Stomach (tissue), 9 donors: Measurements from ENCODE around the gene NRP2. TPM values are rescaled to one million over a fixed set of nuclear protein-coding genes. Genes with fewer than 3 reads are reported as not detected.

Experiments
- DNase-seq, 2 donors: peaks; one replicate each; pipeline versions ENCODE4 v3.0.0 to v3.0.0-alpha.2; 2013 to 2019
- H3K27ac ChIP-seq, 5 donors: fragments of 200-600 bp in 4 of 5; sonication (generic) in 4 of 5; one replicate each; pipeline ENCODE4 v1.5.1; 2013 to 2019; ENCODE audit warnings: mild to moderate bottlenecking in 1 of 5, moderate library complexity in 1 of 5
- H3K27me3 ChIP-seq, 3 donors: fragments of 200-600 bp; sonication (generic); one replicate each; pipeline ENCODE4 v1.5.1; 2017 to 2019; ENCODE audit warnings: mixed run types in 1 of 3
- H3K36me3 ChIP-seq, 4 donors: fragments of 200-600 bp; sonication (generic); 1 replicate in 3 of 4; 2 replicates in 1 of 4; pipeline ENCODE4 v1.5.1; 2016 to 2019
- H3K4me1 ChIP-seq, 4 donors: fragments of 200-600 bp; sonication (generic); one replicate each; pipeline ENCODE4 v1.5.1; 2016 to 2019
- H3K4me3 ChIP-seq, 4 donors: fragments of 200-600 bp; sonication (generic) in 3 of 4; one replicate each; pipeline ENCODE4 v1.5.1; 2016 to 2019; ENCODE audit warnings: mild to moderate bottlenecking in 1 of 4
- H3K9me3 ChIP-seq, 4 donors: fragments of 200-600 bp; sonication (generic); one replicate each; pipeline ENCODE4 v1.5.1; 2016 to 2019
- CTCF ChIP-seq, 7 experiments: fragments of 450-650 bp in 4 of 7; fragments of 200-600 bp in 3 of 7; sonication (generic) in 3 of 7; IDR thresholded peaks; one replicate each; pipeline ENCODE4 v1.5.1; 2016 to 2019; ENCODE audit warnings: antibody characterized with exemption in 7 of 7, control low read depth in 2 of 7, mild to moderate bottlenecking in 1 of 7
- EP300 ChIP-seq: sonication (generic); formaldehyde crosslinking; IDR thresholded peaks from one replicate; pipeline ENCODE4 v1.6.1; 2017; ENCODE audit warnings: antibody characterized with exemption
- POLR2A ChIP-seq, 4 donors: fragments of 450-650 bp; IDR thresholded peaks; one replicate each; pipeline ENCODE4 v1.6.1; 2016; ENCODE audit warnings: antibody characterized with exemption in 4 of 4, control low read depth in 2 of 4, mild to moderate bottlenecking in 1 of 4, moderate library complexity in 1 of 4
- POLR2AphosphoS5 ChIP-seq, 3 donors: sonication (generic); formaldehyde crosslinking; IDR thresholded peaks; one replicate each; pipeline ENCODE4 v1.6.1; 2016; ENCODE audit warnings: antibody characterized with exemption in 3 of 3
- WGBS, 5 donors: extraction: QIAGEN DNeasy Blood & Tissue Kit in 3 of 5; methylation state at CpG; one replicate each; pipeline versions ENCODE4 v1.1.5 to v1.1.7; 2013 to 2018; 5-methylcytosine and 5-hydroxymethylcytosine counted together
- intact Hi-C: fragments of 100-400 bp; cut with DNase I; formaldehyde crosslinking; loops from one replicate; pipeline ENCODE4 v1.15.1; 2023; ENCODE audit warnings: low total_unique reads
- polyA plus RNA-seq, 3 donors: library from polyadenylated mRNA; stranded (reverse); fragments of 200-250 nt; gene quantifications; one replicate each; pipeline ENCODE4 v1.2.3, GENCODE V29; 2013
- total RNA-seq, 5 donors: library from RNA; depleted of rRNA; stranded (reverse); fragments of >200 nt; gene quantifications; one replicate each; pipeline versions ENCODE4 v1.1.0 to v1.2.3, GENCODE V29; 2014 to 2016
- donor health status: healthy with polysubstance abuse.
- donor health status: Bipolar disorder and iron deficiency.
- donor health status: healthy.

Gene NRP2
- total and polyA plus RNA-seq, 8 donors: 0.92 to 166 (median 31.6) TPM

DNA sequence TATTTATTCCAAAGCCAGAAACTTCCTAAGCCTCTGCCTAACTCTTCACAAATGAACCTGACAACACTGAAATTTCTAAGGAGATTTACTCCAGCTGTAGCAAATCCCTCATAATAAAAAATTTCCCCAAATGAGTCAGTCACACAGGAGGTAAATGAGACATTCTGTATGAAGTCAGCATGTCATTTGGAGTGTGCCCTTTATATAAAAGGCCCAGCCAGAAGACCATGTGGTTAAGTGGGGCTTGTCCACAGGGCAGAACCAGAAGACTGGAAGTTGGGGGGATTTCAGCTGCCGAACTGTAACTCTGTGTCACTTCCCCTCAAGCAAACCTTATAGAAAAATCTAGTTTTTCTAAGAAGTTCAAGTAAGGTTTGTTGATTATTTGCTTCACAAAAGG, 30.2 kb downstream of the NRP2 start:
- 0 to 82% (median 46%) methylated on average over 1 of the region's 1 CpG for WGBS, 5 donors
- no peak for DNase-seq
- Histone ChIP-seq H3K9me3 (no peaks in the 10 kb centered on the region), H3K27me3 (no peaks in the 10 kb centered on the region), H3K4me3 (no peak overlapping the region), H3K36me3 (no peaks in the 10 kb centered on the region), H3K27ac (peak overlapping the region in 4 of 5 donors; percentile 35 to 87 (median 58)), H3K4me1 (peaks cover 12 to 82% (median 45%) of the 10 kb centered on the region in 4 donors)
- intact Hi-C loops: no loop called here
- no peak for TF ChIP-seq POLR2A (IDR thresholded peaks at IDR 0.05)
- TF ChIP-seq CTCF (IDR thresholded peaks at IDR 0.05): no peak
- peak in 1 of 3 donors; percentile 8 for TF ChIP-seq POLR2AphosphoS5 (IDR thresholded peaks at IDR 0.05)
- no peak for TF ChIP-seq EP300

GRCh38 chr2:205713086-205713485, 30.8 kb downstream of the NRP2 start:
- Histone ChIP-seq H3K36me3 (no peaks in the 10 kb centered on the region), H3K9me3 (no peaks in the 10 kb centered on the region), H3K4me3 (no peak overlapping the region), H3K27ac (peak overlapping the region in 4 of 5 donors; percentile 35 to 87 (median 58)), H3K4me1 (peaks cover 6 to 82% (median 44%) of the 10 kb centered on the region in 4 donors), H3K27me3 (no peaks in the 10 kb centered on the region)
- TF ChIP-seq EP300 (no peak), POLR2AphosphoS5 (IDR thresholded peaks at IDR 0.05) (no peak), POLR2A (IDR thresholded peaks at IDR 0.05) (no peak), CTCF (IDR thresholded peaks at IDR 0.05) (no peak)
- 9 to 45% (median 38%) methylated on average over 1 of the region's 1 CpG for WGBS, 5 donors
- intact Hi-C loops: no loop called here
- no peak for DNase-seq

DNA sequence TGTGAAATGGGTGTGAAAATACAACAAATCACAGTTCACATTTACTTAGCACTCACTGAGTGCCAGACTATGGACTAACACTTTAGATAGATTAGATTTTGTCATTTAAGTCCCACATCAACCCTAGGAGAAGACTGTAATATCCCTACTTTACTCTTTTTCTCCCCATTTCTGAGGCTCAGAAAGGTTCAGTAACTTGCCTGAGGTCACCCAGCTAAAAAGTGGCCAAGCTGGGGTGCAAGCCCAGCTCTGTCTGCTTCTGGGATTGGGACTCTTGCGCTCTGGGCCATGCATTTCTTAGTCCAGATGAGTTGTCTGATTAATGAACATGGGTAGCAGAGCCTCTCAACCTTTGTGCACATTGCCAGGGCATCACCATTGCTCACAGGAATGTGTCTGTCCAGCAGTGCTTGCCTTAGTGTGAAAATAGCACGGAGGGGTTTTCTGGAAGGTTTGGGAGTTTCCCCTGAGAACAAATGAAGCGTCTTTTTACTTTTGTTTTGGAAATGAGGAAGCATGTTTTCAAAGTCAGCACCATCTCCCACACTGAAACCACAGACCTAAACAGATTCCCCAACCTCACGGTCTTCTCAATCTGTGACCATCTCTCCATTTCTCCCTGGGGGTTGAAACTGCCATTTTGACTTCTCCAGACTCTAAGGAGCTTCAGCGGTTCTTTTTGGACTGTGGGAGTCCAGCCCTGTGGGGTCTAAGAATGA, 31.9 kb downstream of the NRP2 start:
- no peaks in the 10 kb centered on the region for H3K9me3 ChIP-seq
- H3K4me1 ChIP-seq: peaks cover 0 to 82% (median 43%) of the 10 kb centered on the region in 4 donors
- H3K27me3 ChIP-seq: no peaks in the 10 kb centered on the region
- H3K27ac ChIP-seq: peak overlapping the region in 4 of 5 donors; percentile 12 to 87 (median 72)
- TF ChIP-seq CTCF (IDR thresholded peaks at IDR 0.05) (no peak), EP300 (no peak), POLR2AphosphoS5 (IDR thresholded peaks at IDR 0.05) (no peak), POLR2A (IDR thresholded peaks at IDR 0.05) (no peak)
- H3K4me3 ChIP-seq: no peak overlapping the region
- intact Hi-C loops: no loop called here
- 39 to 67% (median 61%) methylated on average over 5 of the region's 5 CpGs for WGBS, 5 donors
- H3K36me3 ChIP-seq: no peaks in the 10 kb centered on the region
- DNase-seq: no peak

DNA sequence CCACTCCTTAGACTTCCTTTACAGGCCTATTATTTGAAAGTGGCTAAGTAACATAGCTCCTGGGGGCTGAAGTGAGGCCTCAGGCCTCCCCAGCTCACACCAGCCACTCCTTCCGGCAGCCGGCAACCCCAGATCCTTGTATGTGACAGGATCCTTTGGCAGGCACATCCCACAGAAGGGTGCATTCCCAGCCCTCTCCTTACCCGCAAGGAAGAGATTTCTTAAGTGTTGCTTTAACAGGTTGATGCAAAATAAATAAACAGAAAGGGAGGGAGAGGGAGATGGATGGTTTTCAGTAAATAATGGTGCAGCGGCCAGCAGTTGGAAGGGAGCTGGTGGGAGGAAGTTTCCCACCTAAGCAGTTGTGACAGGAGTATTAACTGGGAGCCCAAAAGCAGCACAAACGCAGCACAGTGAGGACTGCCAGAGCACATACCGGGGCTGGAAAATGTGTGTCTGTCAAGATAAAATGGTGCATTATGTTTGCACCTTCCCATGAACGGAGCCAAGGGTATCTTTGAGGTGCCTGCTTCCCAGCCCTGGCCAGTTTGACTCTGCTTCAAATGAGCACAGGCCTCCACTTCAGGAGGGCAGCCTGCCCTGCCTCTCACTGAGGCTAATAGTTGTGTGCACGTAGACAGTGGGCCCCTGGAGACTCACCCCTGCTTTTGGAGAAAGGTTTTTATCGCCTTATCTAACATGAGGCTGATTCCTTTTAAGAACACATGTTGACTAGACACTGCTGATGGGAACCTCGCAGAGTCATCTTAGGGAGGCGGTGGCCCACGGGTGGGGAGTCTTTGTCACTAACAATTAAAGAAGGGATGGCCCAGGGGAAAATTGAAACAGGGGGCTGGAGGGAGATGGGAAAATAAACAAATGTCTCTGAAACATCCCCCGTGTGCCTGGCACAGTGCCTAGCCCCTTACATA, 32.8 kb downstream of the NRP2 start:
- Histone ChIP-seq H3K4me3 (no peak overlapping the region), H3K36me3 (no peaks in the 10 kb centered on the region), H3K27me3 (no peaks in the 10 kb centered on the region), H3K4me1 (peaks cover 0 to 81% (median 46%) of the 10 kb centered on the region in 4 donors), H3K27ac (peak overlapping the region in 4 of 5 donors; percentile 12 to 87 (median 72)), H3K9me3 (no peaks in the 10 kb centered on the region)
- DNase-seq: no peak
- TF ChIP-seq POLR2AphosphoS5 (IDR thresholded peaks at IDR 0.05) (peak in 1 of 3 donors; percentile 20), CTCF (IDR thresholded peaks at IDR 0.05) (no peak)
- 71 to 84% (median 79%) methylated on average over 13 of the region's 13 CpGs for WGBS, 5 donors
- intact Hi-C loops: no loop called here
